Measurements from ENCODE around the gene POLR2A. TPM values are rescaled to one million over a fixed set of nuclear protein-coding genes. Genes with fewer than 3 reads are reported as not detected.

POLR2A gene
- total RNA-seq, 4 donors from 2014 or later: 57.1 to 99.2 (median 77.1) TPM

DNA sequence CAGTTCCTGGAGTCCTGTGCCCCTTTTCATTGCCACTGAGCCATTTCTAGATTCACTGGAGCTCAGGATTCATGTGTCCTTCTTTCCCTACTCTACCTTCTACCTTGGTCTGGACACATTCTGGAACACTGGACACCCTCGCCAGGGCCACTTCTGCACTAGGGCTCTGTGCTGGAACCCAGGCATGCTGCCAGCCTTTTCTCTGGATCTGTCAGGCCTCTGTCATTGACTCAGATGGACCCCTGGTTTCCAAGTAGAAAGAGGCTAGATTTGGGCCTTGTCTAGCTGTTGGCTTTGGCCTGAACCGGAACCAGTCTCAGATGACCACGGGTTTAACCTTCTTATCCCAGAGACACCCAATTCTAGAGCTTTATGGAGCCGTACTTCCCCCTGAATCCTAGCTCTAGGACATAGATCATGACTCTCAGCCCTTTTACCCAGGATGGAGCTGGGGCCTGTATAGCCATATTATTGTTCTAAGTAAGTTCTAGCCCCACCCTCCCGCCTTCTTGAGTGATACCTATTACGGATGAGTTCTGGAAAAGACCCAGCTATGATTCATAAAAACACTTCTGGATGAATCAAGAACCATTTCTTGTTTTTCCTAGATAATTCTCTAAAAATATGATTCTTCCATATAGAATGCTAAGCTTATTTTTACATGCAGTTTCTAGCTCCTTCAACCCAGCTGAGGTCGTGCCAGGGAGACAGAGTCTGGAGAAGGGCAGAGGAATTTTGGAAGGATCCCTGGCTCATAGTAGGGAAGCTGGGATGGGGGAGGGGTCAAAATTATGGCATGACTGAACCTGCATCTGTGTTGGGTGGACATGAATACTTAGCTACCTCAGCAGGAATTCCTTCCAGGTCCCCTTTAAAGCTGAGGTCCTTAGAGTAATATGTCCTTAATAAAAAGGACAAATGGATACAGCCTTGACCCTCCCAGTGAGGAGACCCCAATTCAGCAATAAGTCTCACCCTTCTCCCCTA is 40.4 kb upstream of the POLR2A start:
- ATAC-seq (ENCODE audit: low FRiP score) (no peak), DNase-seq (ENCODE audit: low spot score) (no peak)
- TF ChIP-seq, protein P1, sequence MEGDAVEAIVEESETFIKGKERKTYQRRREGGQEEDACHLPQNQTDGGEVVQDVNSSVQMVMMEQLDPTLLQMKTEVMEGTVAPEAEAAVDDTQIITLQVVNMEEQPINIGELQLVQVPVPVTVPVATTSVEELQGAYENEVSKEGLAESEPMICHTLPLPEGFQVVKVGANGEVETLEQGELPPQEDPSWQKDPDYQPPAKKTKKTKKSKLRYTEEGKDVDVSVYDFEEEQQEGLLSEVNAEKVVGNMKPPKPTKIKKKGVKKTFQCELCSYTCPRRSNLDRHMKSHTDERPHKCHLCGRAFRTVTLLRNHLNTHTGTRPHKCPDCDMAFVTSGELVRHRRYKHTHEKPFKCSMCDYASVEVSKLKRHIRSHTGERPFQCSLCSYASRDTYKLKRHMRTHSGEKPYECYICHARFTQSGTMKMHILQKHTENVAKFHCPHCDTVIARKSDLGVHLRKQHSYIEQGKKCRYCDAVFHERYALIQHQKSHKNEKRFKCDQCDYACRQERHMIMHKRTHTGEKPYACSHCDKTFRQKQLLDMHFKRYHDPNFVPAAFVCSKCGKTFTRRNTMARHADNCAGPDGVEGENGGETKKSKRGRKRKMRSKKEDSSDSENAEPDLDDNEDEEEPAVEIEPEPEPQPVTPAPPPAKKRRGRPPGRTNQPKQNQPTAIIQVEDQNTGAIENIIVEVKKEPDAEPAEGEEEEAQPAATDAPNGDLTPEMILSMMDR (IDR thresholded peaks at IDR 0.05): no peak

DNA sequence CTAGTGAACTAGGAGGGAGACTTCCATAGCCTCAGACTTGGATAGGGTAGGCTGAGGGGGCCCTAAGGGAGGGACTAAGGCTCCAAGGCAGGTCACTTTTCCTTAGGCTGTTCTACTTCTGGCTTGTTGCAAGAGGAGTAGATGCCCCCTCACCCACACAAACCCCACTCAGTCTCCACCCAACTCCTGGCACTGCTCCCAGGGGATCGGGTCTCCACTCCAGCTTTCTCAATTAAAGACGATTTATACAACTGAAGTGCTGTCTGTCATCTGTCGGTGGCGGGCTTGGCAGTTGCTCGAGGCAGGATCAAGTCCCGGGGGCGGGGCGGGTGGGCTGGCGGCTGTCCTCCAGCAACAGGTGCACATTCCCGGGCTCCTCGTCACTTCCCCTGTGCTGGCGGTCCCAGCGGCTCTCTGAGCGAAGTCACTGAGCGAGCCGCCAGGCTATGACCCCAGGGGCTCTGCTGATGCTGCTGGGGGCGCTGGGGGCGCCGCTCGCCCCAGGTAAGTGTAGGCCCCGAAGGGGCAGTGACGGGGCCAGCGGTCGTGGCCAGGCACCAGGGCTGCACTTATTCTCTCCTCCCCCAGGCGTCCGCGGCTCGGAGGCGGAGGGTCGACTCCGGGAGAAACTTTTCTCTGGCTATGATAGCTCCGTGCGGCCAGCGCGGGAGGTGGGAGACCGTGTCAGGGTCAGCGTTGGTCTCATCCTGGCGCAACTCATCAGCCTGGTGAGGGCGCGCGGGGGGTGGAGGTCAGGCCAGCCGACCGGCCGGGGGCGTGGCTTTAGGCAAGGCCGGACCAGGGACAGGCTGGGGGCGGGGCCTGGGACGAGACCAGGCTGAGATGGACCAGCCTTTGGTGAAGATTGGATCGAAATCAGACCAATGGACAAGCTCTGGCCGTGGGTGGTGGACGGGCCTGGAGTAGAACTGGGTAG is 39.2 kb upstream of the POLR2A start, which contains the start of gene CHRNB1:
Gene CHRNB1, plus strand, starts transcription at position 380 of the 937 bp plus-strand sequence. Its CDS starts 67 bp downstream, at position 447.
- TF ChIP-seq, protein P1 (IDR thresholded peaks at IDR 0.05): no peak
- peak; percentile 88 for ATAC-seq (ENCODE audit: low FRiP score)
- DNase-seq (ENCODE audit: low spot score): peak; percentile 67

DNA sequence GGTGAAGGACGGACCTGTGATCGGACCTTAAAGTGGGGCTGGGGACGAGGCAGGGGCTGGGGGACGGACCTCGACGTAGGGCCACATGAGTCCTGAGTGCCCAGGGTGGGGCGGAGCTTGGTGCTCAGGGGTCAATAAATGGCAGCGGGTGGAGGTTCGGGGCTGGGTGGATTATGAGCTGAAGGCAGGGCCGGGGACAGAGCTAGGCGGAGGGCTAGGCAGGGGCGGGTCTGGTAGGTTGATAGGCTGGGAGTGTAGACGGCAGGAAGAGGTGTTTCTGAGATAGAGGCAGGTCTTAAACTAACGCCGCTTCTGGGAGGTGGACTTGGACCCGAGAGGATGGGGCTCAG is 38.6 kb upstream of the POLR2A start:
- DNase-seq (ENCODE audit: low spot score): no peak
- peak; percentile 66 for ATAC-seq (ENCODE audit: low FRiP score)
- TF ChIP-seq, protein P1 (IDR thresholded peaks at IDR 0.05): no peak

DNA sequence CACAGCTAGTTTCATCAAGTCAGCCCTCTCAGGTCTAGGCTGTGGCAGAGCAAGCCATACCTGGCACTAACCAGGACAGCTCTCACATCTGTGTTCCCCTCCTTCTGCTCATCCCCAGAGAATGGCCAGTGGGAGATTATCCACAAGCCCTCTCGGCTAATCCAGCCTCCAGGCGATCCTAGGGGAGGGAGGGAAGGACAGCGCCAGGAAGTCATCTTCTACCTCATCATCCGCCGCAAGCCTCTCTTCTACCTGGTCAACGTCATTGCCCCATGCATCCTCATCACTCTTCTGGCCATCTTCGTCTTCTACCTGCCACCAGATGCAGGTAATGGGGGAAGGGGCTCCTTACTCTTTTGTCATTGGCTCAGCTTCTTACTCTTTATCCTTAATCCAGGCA is 35.7 kb upstream of the POLR2A start:
- TF ChIP-seq, protein P1 (IDR thresholded peaks at IDR 0.05): no peak
- no peak for ATAC-seq (ENCODE audit: low FRiP score)
- DNase-seq (ENCODE audit: low spot score): no peak

DNA sequence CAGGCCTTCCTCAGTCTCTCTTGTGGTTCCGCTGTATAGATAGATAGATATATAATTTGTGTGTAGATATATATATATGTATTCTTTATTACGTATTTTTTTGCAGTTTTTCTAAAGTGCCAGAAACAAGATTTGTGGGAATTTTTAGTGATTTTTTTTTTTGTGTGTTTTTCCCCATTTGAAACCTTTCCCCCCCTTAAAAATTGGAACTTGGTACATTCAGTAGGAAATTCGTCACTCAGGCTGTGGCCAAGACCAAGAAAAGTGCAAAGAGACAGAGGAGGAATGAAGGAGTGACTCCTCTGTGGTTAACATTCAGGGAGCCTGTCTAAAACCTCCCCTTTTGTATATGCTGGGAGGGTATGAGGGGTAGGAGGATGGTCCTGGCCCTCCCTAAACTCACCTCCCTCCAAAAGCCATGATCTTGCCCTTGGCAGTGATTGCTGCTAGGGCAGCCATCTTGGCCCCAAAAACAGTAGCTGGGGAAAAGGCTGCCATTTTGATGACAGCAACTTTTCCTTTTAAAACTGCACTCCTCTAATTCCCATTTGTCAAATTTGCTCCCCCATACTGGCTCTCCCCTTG is 24.1 kb upstream of the POLR2A start:
- ATAC-seq (ENCODE audit: low FRiP score): no peak
- no peak for DNase-seq (ENCODE audit: low spot score)
- TF ChIP-seq, protein P1 (IDR thresholded peaks at IDR 0.05): no peak

DNA sequence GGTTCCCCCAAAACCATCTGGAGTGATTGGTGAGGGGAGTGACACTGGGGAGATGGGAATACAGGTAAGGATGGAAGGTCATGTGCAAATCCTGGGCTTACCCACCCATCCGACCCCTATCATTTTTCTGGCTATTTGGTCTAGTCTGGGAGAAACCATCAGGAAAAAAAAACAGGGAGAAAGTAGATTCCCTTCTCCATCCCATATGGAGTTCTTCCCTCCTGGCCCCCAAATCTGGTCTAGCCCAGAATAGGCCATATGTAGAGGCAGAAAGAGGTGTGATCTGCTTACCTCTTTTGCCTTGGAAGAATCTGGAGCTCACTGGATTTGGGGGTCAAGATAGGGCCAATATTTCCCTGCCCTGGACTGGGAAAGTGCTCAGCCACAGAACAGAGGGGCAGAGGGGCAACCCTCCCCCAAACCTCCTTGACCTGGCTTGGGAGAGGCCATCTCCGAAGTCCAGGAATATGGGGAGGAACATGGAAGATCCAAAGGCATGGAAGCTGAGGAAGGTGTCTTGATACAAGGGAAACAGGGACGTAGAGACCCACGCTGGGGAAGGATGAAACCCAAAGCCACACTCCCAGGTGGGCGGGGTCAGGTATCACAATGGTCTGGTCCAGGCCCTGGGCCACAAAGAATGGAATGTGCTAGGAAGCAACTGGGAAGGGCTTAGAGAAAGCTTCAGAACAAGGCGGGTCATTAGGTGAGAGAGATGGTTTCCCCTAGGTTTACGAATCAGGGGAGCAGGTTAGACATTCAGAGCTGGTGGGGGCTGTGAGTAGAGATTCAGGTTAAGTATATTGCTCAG is 23.1 kb upstream of the POLR2A start:
- TF ChIP-seq, protein P1 (IDR thresholded peaks at IDR 0.05): no peak
- ATAC-seq (ENCODE audit: low FRiP score) (no peak), DNase-seq (ENCODE audit: low spot score) (no peak)

All from omental fat pad (tissue), 4 donors.